Kidney glomerular epithelial cell (primary cell): Measurements from ENCODE around the gene CEACAM5.
"Not testable (repeated sequence)": the region's sequence is repeated elsewhere in the genome, so short reads cannot be mapped to it uniquely, and the experiment has no call there.

Experiments used
- DNase-seq: peaks from one replicate; lab custom pipeline; 2025; lab: John Stamatoyannopoulos, UW

The CEACAM5 gene

DNA sequence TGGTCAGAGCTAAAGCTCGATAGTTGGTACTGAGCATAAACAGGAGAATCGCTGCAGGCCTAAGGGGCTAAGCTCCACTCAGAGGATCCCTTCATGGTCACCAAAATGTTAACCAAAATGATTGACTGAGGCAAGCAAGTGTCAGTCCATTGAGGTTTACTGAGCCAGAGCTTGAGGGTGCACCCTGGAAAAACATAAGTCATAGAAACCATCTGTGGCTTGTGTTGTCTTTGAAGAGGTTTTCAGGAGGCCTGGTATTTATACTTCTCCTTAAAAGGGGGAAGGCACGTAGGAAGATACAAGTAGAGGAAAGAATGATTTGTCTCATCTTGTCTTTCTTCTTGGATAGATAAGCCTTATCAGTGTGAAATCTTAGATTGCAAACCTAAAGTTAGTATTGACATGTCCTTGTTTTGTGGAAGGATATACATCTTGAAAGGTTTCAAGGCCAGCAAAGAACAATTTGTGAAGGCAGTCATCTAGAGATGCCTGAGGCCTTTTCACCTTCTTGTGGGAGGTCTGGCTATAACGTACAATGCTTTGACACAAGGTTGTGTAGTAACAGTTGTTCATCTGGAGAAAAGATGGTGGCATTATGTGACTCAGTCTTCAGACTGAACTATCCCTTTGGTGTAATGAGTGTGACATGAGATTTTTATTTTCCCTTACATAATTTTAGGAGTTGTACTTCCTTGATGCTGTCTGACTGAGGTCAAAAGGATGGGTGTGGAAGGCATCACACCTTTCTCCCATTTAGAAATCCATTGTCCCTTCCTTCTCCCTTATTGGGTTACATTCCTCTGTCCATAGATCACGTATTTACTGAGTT is 32.2 kb downstream of the CEACAM5 start:
- no peak for DNase-seq

GRCh38 chr19:41741244-41741554 is 32.8 kb downstream of the CEACAM5 start:
- no peak for DNase-seq

GRCh38 chr19:41744850-41745249 is 36.4 kb downstream of the CEACAM5 start:
- no peak for DNase-seq

DNA sequence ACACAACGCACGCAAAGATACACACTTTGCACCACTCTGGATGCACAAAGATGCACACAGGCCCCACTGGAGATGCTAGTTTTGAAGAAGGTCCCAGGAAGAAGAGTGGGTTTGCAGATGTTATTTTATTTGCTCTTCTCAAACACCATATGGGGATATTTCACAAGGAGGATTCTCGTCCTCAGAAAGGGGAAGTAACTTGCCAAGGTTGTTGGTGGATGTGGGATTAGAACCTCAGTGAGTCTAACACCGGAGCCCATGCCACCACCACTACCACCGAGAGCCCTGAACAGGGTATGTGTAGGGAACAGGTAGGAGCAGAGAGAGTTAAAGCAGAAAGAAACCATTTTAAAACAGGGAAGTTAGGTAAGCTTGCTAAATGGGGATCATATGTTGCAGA is 37.3 kb downstream of the CEACAM5 start:
- no peak for DNase-seq

- DNase-seq = peak; percentile 15
These were observed 38.3 kb downstream of the CEACAM5 start for GRCh38 chr19:41746593-41747227.

GRCh38 chr19:41748012-41748411 is 39.6 kb downstream of the CEACAM5 start:
- no peak for DNase-seq

DNA sequence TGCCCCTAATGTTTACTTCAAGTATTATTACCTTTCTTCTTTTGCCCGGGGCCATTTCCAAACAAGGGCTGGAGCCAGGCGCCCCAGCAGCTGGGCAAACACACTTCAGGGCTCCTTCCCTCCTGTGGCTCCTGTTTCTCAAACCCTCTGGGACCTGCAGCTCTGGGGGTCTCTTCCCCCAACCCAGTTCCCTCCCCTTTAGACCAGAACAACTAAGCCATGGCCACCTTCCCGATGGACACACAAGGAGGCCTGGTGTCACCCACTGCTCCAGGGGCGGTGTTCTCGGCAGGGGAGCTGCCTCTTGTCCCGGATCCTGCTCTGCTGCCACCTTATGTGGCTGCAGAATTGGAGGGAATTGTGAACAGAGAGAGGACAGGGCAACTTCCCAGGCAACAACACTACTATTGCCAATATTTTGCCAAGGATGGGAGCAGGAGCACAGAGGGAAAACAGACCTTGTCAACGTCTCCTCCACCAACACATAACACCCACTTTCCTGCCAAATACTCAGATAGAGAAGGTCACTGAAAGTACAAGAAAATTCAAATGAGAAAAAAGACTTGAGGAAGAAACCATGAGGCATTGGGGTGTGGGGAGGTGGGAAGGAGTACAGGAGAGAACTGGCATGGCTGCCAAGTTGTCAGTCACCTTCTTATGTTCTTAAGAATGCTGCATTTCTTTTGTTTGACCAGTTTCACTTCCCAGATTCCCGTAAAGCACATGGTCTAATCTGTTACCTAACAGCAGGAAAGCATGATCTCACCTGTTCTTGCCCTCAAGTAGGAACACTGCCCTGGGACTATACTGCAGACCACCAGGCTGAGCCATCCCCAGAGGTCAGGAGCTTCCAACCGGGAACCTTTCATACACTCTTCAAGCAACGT is 42.1 kb downstream of the CEACAM5 start:
- DNase-seq = not testable (repeated sequence)

- DNase-seq = no peak
These were observed 44.7 kb downstream of the CEACAM5 start for GRCh38 chr19:41753159-41753558.

GRCh38 chr19:41753936-41754529 is 45.6 kb downstream of the CEACAM5 start:
- DNase-seq = peak; percentile 35

GRCh38 chr19:41755328-41755913 is 47.0 kb downstream of the CEACAM5 start, which contains the start of gene CEACAM6:
Gene CEACAM6, plus strand, starts transcription at chr19:41755530. Its CDS starts 109 bp downstream, at chr19:41755639.
- DNase-seq = no peak

- no peak for DNase-seq
These were observed 50.4 kb downstream of the CEACAM5 start for GRCh38 chr19:41758846-41759245.

DNA sequence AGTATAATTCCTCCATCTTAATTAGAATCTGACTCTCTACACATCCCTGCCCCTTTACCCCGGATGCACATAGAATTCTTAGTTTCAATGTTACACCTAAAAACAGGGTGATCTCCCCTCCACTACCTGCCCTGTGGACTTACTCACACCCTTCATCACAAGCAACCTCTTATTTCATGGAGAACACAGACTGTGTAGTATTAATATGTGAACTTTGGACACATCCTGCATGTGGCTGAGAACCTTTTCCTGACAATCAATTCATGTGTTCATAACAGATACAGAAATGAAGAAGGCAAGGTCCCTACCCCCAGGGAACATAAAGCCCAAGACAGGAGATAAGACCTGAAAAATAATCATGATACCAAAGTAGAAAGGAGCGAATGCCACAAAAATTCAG is 58.7 kb downstream of the CEACAM5 start:
- no peak for DNase-seq

GRCh38 chr19:41768105-41768504 is 59.7 kb downstream of the CEACAM5 start:
- DNase-seq = not testable (repeated sequence)

GRCh38 chr19:41769608-41770007 is 61.2 kb downstream of the CEACAM5 start:
- no peak for DNase-seq

GRCh38 chr19:41771410-41771809 is 63.0 kb downstream of the CEACAM5 start:
- DNase-seq = no peak

DNA sequence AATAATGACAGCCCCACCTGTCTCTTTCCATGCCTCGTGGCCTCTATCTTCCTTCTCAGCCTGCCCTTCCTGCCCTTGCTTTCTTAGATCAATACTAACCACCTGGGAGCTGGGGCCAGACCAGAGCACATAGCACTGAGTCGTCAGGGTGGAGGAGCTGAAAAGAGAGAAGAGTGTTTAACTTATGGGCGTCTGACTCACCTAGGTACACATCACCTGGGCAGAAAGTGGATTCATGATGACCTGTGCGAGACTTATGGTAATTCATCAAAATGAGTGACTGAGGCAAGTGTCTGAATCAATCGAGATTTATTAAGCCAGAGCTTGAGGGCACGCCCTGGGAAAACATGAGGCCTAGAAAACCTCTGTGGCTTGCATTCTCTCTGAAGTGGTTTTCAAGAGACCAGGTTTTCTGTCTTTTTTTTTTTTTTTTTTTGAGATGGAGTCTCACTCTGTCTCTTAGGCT is 66.1 kb downstream of the CEACAM5 start:
- no peak for DNase-seq

- DNase-seq = no peak
These were observed 68.3 kb downstream of the CEACAM5 start for GRCh38 chr19:41776700-41777099.
